ENCODE results near the gene PLEKHM2. TPM values are rescaled to one million over a fixed set of nuclear protein-coding genes. Genes with fewer than 3 reads are reported as not detected.
A peak's percentile ranks its signal among the peaks of the same experiment; 100 is the strongest.

The PLEKHM2 gene
- total and polyA plus RNA-seq, 2 of the 4 experiments (the other 2 are of a cell fraction): 24.7 to 48.0 TPM

DNA sequence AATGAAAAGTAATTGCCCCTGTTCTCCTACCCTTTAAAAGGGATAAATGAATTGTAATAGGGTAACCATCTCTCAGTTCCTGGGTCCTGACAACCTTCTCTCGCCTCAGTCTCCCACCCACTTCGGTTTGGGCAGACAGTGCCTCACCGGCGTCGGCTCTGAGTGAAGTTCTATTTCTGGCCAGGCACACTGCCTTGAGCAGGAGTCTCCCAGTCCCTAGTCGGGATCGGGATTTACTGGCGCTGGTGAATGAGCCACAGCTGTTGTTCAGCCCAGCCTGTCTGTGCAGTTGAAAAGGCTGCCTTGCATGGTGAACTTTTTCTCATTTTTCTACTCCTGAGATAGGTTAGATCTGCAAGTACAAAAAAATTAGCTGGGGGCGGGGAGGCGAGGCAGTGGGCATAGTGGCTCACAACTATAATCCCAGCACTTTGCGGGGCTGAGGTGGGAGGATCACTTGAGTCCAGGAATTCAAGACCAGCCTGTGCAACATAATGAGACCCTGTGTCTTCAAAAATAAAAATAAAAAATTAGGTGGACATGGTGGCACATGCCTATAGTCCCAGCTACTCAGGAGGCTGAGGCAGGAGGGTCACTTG lies 7.4 kb downstream of the PLEKHM2 start:
- ChIA-PET POLR2A (ENCODE audit: unreplicated experiment) (no interaction called here), CTCF (no interaction called here)
- Histone ChIP-seq H3K9ac (ENCODE audit: low read depth, low read length) (no peak overlapping the region), H4K5ac (ENCODE audit: low read depth, low read length) (no peak overlapping the region), H3K4me2 (ENCODE audit: low read depth, low read length) (no peak overlapping the region; the same call in 1 of the 2 replicates), H3K14ac (replicated peaks; ENCODE audit: low read depth, low read length) (no peak overlapping the region), H3K56ac (ENCODE audit: extremely low read depth, insufficient read depth, low read length) (no peak overlapping the region), H4K91ac (ENCODE audit: insufficient read depth, low read depth, low read length) (no peak overlapping the region), H2AFZ (replicated peaks; ENCODE audit: low read length, poor library complexity) (no peak overlapping the region), H2AK9ac (replicated peaks; ENCODE audit: low read depth, low read length, poor library complexity) (no peak overlapping the region), H3K4me1 (ENCODE audit: control insufficient read depth, insufficient read depth, low read length) (peaks cover 5% of the 10 kb centered on the region; the same call in 1 of the 2 replicates), H3K4me3 (ENCODE audit: insufficient read depth, low read depth, low read length) (no peak overlapping the region), H4K8ac (ENCODE audit: low read depth in 2 of 2, low read length in 2 of 2) (peak overlapping the region in 1 of 2 experiments; percentile 10; a peak in 1 of 4 replicates), H3K23ac (ENCODE audit: low read depth, low read length) (no peak overlapping the region), H2BK15ac (ENCODE audit: low read depth, low read length) (no peak overlapping the region), H3K9me3 (ENCODE audit: control insufficient read depth, insufficient read depth, low read length) (no peaks in the 10 kb centered on the region), H3K36me3 (ENCODE audit: control insufficient read depth, insufficient read depth, low read length) (peaks cover 3% of the 10 kb centered on the region; the same call in 1 of the 2 replicates), H3K4ac (ENCODE audit: low read depth, low read length) (no peak overlapping the region), H3K9me1 (ENCODE audit: insufficient read depth, low read length) (peaks cover 9% of the 10 kb centered on the region; the same call in 1 of the 2 replicates), H3K79me1 (ENCODE audit: low read depth in 1 of 2, low read length in 2 of 2) (peaks cover 30 to 86% of the 10 kb centered on the region in 2 experiments), H4K20me1 (ENCODE audit: insufficient read depth, low read length) (peaks cover 77% of the 10 kb centered on the region), H2BK20ac (ENCODE audit: low read depth, low read length) (no peak overlapping the region), H2BK120ac (ENCODE audit: low read depth, low read length) (no peak overlapping the region), H2BK5ac (ENCODE audit: low read depth, low read length, poor library complexity, severe bottlenecking) (no peak overlapping the region), H3K27me3 (ENCODE audit: control insufficient read depth, insufficient read depth, low read length) (no peaks in the 10 kb centered on the region), H3K18ac (ENCODE audit: low read depth, low read length) (no peak overlapping the region), H2AK5ac (ENCODE audit: low read depth, low read length) (no peak overlapping the region), H3K27ac (ENCODE audit: insufficient read depth, low read length) (no peak overlapping the region)
- TF ChIP-seq CHD1 (IDR thresholded peaks at IDR 0.05; ENCODE audit: low read depth, low read length) (no peak), CEBPB (IDR thresholded peaks at IDR 0.05; ENCODE audit: low read depth, low read length) (no peak), MAZ (IDR thresholded peaks at IDR 0.05; ENCODE audit: borderline replicate concordance, low read depth, low read length) (no peak), RFX5 (IDR thresholded peaks at IDR 0.05; ENCODE audit: low read depth, low read length) (no peak), NFE2L2 (IDR thresholded peaks at IDR 0.05; ENCODE audit: low read depth, low read length) (no peak), RAD21 (IDR thresholded peaks at IDR 0.05; ENCODE audit: low read length) (no peak), POLR2A (IDR thresholded peaks at IDR 0.05; ENCODE audit: low read depth, low read length) (no peak), MXI1 (IDR thresholded peaks at IDR 0.05; ENCODE audit: borderline replicate concordance, low read depth, low read length) (no peak)
- no TSS peak for BruUV-seq (replicated peaks)
- WGBS, 2 experiments (ENCODE audit: extremely low coverage in 2 of 2, insufficient read length in 1 of 2): 21% methylated on average over 6 of the region's 11 CpGs; no CpG with 5 or more reads in 1 of the 2 experiments
- intact Hi-C loops (cut with micrococcal nuclease) (no loop called here), in situ Hi-C loops (cut with MboI; ENCODE audit: low sequenced_read_pairs) (no loop called here), dilution Hi-C loops (cut with HindIII; ENCODE audit: low sequenced_read_pairs, unreplicated experiment) (no loop called here)
- DNase-seq (peak; percentile 61), ATAC-seq (ENCODE audit: low read depth) (peak; percentile 90)

Data from IMR-90 (cell line).